AG04450 (cell line): ENCODE results near the gene UBN1. TPM values are rescaled to one million over a fixed set of nuclear protein-coding genes. Genes with fewer than 3 reads are reported as not detected.
A peak's percentile ranks its signal among the peaks of the same experiment; 100 is the strongest.

ENCODE experiments used
- CTCF ChIA-PET: fragments of 300-600, 350-600 bp; formaldehyde crosslinking; extraction: SDS; loops from one replicate; lab custom pipeline; 2022; ENCODE audit warnings: antibody characterized with exemption, inconsistent platforms; lab: Charles Lee
- POLR2A ChIA-PET: fragments of 350-600 bp; formaldehyde crosslinking; extraction: SDS; loops from one replicate; lab custom pipeline; 2021; ENCODE audit warnings: antibody characterized with exemption, inconsistent platforms; lab: Yijun Ruan, JAX
- DNase-seq: peaks from one replicate; pipeline ENCODE4 v3.0.0-alpha.2; 2011; ENCODE audit warnings: low read depth, low spot score
- H3K27ac ChIP-seq: one replicate; pipeline ENCODE4 v1.5.1; 2012; ENCODE audit warnings: low read depth, low read length, control low read depth
- H3K27me3 ChIP-seq: one replicate; pipeline ENCODE4 v1.6.0; 2012; ENCODE audit warnings: low read length; ENCODE audit not compliant: control insufficient read depth, insufficient read depth
- H3K4me3 ChIP-seq: 2 replicates; pipeline ENCODE4 v1.5.1; 2011; ENCODE audit warnings: mild to moderate bottlenecking, low read depth, low read length, control low read depth
- H3K9me3 ChIP-seq: 2 replicates; pipeline ENCODE4 v1.5.1; 2012; ENCODE audit warnings: low read length; ENCODE audit not compliant: control insufficient read depth, insufficient read depth
- CTCF ChIP-seq: IDR thresholded peaks from 2 replicates; pipeline ENCODE4 v1.5.1; 2011; ENCODE audit warnings: low read depth, low read length, control low read depth, inconsistent platforms
- polyA plus RNA-seq: library from polyadenylated mRNA; depleted of rRNA; stranded (reverse); fragments of >200 nt; gene quantifications from 2 replicates; pipeline ENCODE4 v1.2.3, GENCODE V29; 2011

The UBN1 gene
- polyA plus RNA-seq, 1 experiment, result 11.2 TPM

DNA sequence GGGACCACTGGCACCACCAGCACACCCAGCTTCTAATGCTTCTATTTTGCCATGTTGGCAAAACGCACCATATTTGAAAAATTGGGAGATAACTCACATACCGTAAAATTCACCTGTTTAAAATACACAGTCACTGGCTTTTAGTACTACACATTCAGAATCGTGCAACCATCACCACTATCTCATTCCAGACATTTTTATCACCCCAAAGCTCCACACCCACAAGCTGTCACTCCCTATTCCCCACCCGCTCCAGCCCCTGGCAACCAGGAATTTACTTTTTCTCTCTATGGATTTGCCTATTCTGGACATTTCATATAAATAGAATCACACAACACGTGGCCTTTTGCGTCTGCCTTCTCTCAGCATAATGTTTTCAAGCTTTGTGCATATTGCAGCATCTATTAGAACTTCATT is 64.7 kb downstream of the UBN1 start:
- DNase-seq, result no peak
- CTCF ChIA-PET, result interaction anchor here (1.4 kb wide), 1 partner anchor 43 kb away, joined by 3 read pairs; no protein-coding TSS in a partner anchor
- no peak overlapping the region for H3K27ac ChIP-seq

DNA sequence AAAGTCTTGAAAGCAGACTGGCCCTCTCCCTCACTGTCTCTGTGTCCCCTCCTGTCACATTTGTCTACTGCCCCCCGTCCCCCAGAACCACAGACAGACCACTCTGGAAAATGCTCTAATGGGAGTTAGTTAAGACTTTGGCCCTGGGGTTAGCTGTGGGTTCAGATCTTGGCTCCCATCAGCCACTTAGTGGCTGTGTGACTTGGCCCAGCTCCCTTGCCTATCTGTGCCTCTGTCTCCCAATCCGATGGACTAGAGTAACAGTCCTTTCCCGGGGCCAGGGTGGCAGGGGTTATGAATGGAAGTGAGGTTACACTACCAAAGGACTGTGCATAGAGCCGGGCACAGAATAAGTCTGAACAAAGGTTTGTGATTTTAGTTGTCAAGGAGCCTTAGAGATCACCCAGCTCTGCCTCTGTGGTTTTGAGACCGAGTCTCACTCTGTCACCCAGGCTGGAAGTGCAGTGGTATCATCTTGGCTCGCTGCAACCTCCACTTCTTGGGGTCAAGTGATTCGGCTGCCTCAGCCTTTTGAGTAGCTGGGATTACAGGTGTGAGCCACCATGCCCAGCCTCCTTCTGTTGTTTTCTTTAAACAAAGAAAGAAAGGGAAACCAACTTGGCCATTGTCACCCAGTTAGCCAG is 66.0 kb downstream of the UBN1 start:
- no peak for TF ChIP-seq CTCF
- Histone ChIP-seq H3K9me3 (no peaks in the 10 kb centered on the region), H3K27ac (no peak overlapping the region), H3K27me3 (no peaks in the 10 kb centered on the region), H3K4me3 (no peak overlapping the region)
- POLR2A ChIA-PET, result no interaction called here
- CTCF ChIA-PET, result no interaction called here
- DNase-seq, result no peak

More for the DNA sequence above, 64.7 kb downstream of the UBN1 start:
- POLR2A ChIA-PET, result interaction anchor here (1.0 kb wide), 1 partner anchor 31 kb away, joined by 3 read pairs; no protein-coding TSS in a partner anchor
- TF ChIP-seq CTCF, result no peak
- Histone ChIP-seq H3K4me3 (no peak overlapping the region), H3K27me3 (no peaks in the 10 kb centered on the region), H3K9me3 (no peaks in the 10 kb centered on the region)

- H3K4me3 ChIP-seq, result no peak overlapping the region
- no peaks in the 10 kb centered on the region for H3K27me3 ChIP-seq
- H3K9me3 ChIP-seq, result no peaks in the 10 kb centered on the region
- ChIA-PET CTCF (no interaction called here), POLR2A (no interaction called here)
- TF ChIP-seq CTCF, result no peak
- H3K27ac ChIP-seq, result no peak overlapping the region
- no peak for DNase-seq
Measured at GRCh38 chr16:4913774-4914525, 66.7 kb downstream of the UBN1 start.

GRCh38 chr16:4914528-4915225 is 67.4 kb downstream of the UBN1 start:
- no peak for DNase-seq
- H3K27me3 ChIP-seq, result no peaks in the 10 kb centered on the region
- H3K4me3 ChIP-seq, result no peak overlapping the region
- peak overlapping the region; percentile 80 for H3K27ac ChIP-seq
- H3K9me3 ChIP-seq, result no peaks in the 10 kb centered on the region
- CTCF ChIA-PET, result no interaction called here
- TF ChIP-seq CTCF, result no peak
- POLR2A ChIA-PET, result interaction anchor here (1.0 to 1.3 kb wide), 2 partner anchors 14 to 30 kb away, joined by 3 to 7 read pairs; no protein-coding TSS in a partner anchor
